Bronchus fibroblast of lung (primary cell): ENCODE measurements around the gene SH2D3A. TPM values are rescaled to one million over a fixed set of nuclear protein-coding genes. Genes with fewer than 3 reads are reported as not detected.

Experiments
- total RNA-seq: library from RNA; depleted of rRNA; stranded (reverse); fragments of >200 nt; gene quantifications from 2 replicates; pipeline ENCODE4 v1.2.3, GENCODE V29; 2015

Gene SH2D3A
- total RNA-seq: under 0.01 and 1.3 TPM in 2 replicates

GRCh38 chr19:6767357-6768235 is at the start of gene SH2D3A:
TSS of gene SH2D3A (minus strand) at chr19:6767435. CDS start at chr19:6763748, 3,687 bp downstream.

GRCh38 chr19:6772028-6772865 is 5.0 kb upstream of the SH2D3A start, which contains the start of gene VAV1:
TSS of gene VAV1 (plus strand) at chr19:6772708. CDS start at chr19:6772808, 100 bp downstream.

GRCh38 chr19:6739390-6739882 is 27.8 kb downstream of the SH2D3A start, which contains the start of gene TRIP10:
TSS of gene TRIP10 (plus strand) at chr19:6739680. CDS start at chr19:6739762, 82 bp downstream.

GRCh38 chr19:6737284-6737872 is 29.9 kb downstream of the SH2D3A start, which contains the start of gene GPR108:
TSS of gene GPR108 (minus strand) at chr19:6737580. CDS start at chr19:6737576, 4 bp downstream.

GRCh38 chr19:6720369-6721137 is 46.7 kb downstream of the SH2D3A start, which contains the start of gene C3:
TSS of gene C3 (minus strand) at chr19:6720650. CDS start at chr19:6720589, 61 bp downstream.

Other genes starting within 250 kb of the SH2D3A start
- gene TNFSF9, start 236.4 kb downstream of the SH2D3A start, total RNA-seq: 0.67 and 0.74 TPM in 2 replicates
- not detected in 2 replicates for gene CD70, start 176.3 kb downstream of the SH2D3A start, total RNA-seq
- not detected in 2 replicates for gene TNFSF14, start 97.3 kb downstream of the SH2D3A start, total RNA-seq
- gene C3, start 46.8 kb downstream of the SH2D3A start, total RNA-seq: 1.8 TPM in 2 replicates
- 39.2 and 43.9 TPM in 2 replicates for gene GPR108, start 29.9 kb downstream of the SH2D3A start, total RNA-seq
- 50.3 and 51.9 TPM in 2 replicates for gene TRIP10, start 27.8 kb downstream of the SH2D3A start, total RNA-seq
- not detected in 2 replicates for gene VAV1, start 5.3 kb upstream of the SH2D3A start, total RNA-seq
- gene ADGRE1, start 120.1 kb upstream of the SH2D3A start, total RNA-seq: not detected in 2 replicates